ENCODE measurements around the gene UBN2.

DNA sequence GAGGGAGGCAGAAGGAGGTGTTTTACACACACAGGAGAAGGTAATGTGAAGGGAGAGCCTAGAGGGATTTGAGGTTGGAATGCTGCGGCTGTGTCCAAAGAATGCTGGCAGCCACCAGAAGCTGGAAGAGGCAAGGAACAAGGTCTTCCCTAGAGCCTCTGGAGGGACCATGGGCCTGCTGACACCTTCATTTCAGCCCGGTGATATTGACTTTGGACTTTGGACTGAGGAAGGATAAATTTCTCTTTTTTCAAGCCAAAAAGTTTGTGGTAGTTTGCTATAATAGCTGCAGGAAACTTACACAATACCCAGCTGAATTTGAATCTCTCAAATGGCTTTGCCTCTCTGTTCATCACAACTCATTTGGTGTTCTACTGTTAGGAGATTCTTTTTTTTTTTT is 34.6 kb downstream of the UBN2 start:
- TF ChIP-seq, protein P1, sequence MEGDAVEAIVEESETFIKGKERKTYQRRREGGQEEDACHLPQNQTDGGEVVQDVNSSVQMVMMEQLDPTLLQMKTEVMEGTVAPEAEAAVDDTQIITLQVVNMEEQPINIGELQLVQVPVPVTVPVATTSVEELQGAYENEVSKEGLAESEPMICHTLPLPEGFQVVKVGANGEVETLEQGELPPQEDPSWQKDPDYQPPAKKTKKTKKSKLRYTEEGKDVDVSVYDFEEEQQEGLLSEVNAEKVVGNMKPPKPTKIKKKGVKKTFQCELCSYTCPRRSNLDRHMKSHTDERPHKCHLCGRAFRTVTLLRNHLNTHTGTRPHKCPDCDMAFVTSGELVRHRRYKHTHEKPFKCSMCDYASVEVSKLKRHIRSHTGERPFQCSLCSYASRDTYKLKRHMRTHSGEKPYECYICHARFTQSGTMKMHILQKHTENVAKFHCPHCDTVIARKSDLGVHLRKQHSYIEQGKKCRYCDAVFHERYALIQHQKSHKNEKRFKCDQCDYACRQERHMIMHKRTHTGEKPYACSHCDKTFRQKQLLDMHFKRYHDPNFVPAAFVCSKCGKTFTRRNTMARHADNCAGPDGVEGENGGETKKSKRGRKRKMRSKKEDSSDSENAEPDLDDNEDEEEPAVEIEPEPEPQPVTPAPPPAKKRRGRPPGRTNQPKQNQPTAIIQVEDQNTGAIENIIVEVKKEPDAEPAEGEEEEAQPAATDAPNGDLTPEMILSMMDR (IDR thresholded peaks at IDR 0.05; ENCODE audit: insufficient read depth, low read length, poor library complexity, severe bottlenecking): no peak
- TF ChIP-seq EZH2phosphoT487 (conservative IDR thresholded peaks at IDR 0.05; ENCODE audit: low read length): no peak

Data from SU-DHL-6 (cell line).